ENCODE measurements around the gene SEMA5A. TPM values are rescaled to one million over a fixed set of nuclear protein-coding genes. Genes with fewer than 3 reads are reported as not detected.

The SEMA5A gene
- total RNA-seq, 4 donors from 2014 or later, result 13.4 to 22.3 (median 18.5) TPM

DNA sequence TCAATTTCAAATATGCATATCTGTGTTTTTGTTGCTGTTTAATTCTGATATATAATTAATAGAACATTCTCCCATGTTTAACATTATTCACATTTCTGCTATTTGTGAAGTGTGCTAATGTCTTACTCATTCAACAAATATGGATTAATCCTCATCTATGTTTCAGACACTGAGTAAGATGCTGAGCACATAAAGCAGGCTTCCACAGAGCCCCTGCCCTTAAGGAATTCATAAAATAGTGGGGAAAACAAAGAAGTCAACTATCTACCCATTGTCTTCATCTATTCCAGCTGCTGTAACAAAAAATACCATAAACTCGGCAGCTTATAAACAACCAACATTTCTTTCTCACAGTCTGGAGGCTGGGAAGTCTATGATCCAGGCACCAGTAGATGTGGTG, 333.3 kb downstream of the SEMA5A start:
- TF ChIP-seq POLR2A (IDR thresholded peaks at IDR 0.05), result no peak
- TF ChIP-seq, protein P1, sequence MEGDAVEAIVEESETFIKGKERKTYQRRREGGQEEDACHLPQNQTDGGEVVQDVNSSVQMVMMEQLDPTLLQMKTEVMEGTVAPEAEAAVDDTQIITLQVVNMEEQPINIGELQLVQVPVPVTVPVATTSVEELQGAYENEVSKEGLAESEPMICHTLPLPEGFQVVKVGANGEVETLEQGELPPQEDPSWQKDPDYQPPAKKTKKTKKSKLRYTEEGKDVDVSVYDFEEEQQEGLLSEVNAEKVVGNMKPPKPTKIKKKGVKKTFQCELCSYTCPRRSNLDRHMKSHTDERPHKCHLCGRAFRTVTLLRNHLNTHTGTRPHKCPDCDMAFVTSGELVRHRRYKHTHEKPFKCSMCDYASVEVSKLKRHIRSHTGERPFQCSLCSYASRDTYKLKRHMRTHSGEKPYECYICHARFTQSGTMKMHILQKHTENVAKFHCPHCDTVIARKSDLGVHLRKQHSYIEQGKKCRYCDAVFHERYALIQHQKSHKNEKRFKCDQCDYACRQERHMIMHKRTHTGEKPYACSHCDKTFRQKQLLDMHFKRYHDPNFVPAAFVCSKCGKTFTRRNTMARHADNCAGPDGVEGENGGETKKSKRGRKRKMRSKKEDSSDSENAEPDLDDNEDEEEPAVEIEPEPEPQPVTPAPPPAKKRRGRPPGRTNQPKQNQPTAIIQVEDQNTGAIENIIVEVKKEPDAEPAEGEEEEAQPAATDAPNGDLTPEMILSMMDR (IDR thresholded peaks at IDR 0.05), result no peak
- DNase-seq (ENCODE audit: low spot score in 2 of 2), result no peak
- no peak overlapping the region for H3K4me3 ChIP-seq (ENCODE audit: low read depth, poor library complexity, severe bottlenecking)
- intact Hi-C loops (cut with DNase I; ENCODE audit: low total_unique reads), result no loop called here
- WGBS, 2 donors, result 41 to 89% methylated on average over 1 of the region's 1 CpG

DNA sequence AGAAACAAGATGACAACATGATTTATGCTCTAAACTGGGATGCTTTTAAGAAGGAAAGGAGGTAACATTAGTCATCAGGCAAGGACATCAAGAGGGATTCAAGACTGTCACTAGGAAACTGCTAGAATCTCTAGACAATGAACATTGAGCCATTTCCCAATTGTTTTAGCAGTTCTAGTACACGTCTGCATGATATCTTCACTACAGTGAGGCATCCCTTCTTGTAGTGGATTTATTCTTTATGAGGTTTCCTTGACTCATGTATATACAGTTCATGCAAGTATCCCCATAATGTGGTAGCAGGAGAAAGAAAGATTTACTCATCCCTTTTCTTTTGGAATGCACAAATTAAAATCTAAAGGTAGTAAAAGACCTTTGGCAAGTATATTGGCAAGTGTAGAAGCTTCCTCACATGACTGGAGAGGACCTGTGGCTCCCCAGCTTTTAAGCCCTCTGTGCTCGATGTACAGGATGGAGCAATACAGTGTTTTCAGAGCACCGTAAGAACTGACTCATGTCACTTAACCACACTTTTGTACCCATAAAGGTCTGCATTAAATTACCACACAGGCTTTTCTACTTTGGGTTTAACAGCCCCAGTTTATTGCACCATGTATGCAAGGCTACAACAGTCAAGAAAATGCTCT, 335.9 kb downstream of the SEMA5A start:
- intact Hi-C loops (cut with DNase I; ENCODE audit: low total_unique reads), result no loop called here
- DNase-seq (ENCODE audit: low spot score in 2 of 2), result no peak
- TF ChIP-seq POLR2A (IDR thresholded peaks at IDR 0.05), result no peak
- TF ChIP-seq, protein P1 (IDR thresholded peaks at IDR 0.05), result no peak
- 78 to 82% methylated on average over 3 of the region's 3 CpGs for WGBS, 2 donors
- H3K4me3 ChIP-seq (ENCODE audit: low read depth, poor library complexity, severe bottlenecking), result no peak overlapping the region

DNA sequence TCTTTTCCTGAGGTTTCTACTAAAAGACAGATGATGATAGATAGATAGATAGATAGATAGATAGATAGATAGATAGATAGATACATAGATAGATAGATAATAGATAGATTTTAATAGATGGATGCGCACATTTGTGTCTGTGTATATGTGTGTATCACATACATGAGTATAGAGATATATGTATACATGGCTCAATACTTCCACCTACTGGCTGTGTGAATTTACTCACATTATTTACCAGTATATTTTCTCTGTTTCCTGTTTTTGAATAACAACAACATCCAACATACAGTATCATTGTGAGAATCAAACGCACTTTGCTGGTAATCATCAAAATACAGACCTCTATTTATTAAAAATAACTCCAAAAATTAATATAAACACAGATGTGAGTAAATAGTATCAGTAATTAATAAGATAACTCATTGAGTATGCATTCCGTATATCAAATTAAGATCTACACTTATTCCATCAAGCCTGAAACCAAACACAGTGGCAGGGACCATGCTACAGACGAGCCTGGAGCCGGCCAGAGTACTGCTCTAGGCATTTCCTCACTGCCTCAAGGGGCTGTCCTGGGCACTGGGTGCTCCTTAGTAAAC, 338.0 kb downstream of the SEMA5A start:
- no peak for DNase-seq (ENCODE audit: low spot score in 2 of 2)
- TF ChIP-seq POLR2A (IDR thresholded peaks at IDR 0.05), result no peak
- TF ChIP-seq, protein P1 (IDR thresholded peaks at IDR 0.05), result no peak
- intact Hi-C loops (cut with DNase I; ENCODE audit: low total_unique reads), result no loop called here
- 34 to 40% methylated on average over 5 of the region's 5 CpGs for WGBS, 2 donors
- no peak overlapping the region for H3K4me3 ChIP-seq (ENCODE audit: low read depth, poor library complexity, severe bottlenecking)

DNA sequence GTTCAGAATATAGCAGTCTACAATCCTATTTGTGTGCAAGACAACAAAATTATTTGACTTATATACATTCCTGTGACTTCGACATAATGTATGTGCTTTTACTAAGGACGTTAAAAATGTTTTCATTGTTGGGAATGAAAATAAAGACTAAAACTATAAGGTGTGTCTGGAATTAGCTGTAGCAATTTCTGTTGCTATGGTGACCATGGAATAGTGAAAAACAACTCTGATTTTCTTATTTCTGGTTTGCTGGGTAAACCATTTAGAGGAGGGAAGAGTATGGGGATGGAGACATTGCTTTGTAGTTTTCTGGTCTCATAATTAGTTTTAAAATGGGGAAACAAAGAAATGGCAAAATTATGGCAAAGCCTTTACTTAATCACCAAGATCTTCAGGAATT, 343.2 kb downstream of the SEMA5A start:
- no peak for DNase-seq (ENCODE audit: low spot score in 2 of 2)
- WGBS, 2 donors, result 74 to 78% methylated on average over 2 of the region's 2 CpGs
- no peak for TF ChIP-seq POLR2A (IDR thresholded peaks at IDR 0.05)
- TF ChIP-seq, protein P1 (IDR thresholded peaks at IDR 0.05), result no peak
- intact Hi-C loops (cut with DNase I; ENCODE audit: low total_unique reads), result no loop called here
- H3K4me3 ChIP-seq (ENCODE audit: low read depth, poor library complexity, severe bottlenecking), result no peak overlapping the region

DNA sequence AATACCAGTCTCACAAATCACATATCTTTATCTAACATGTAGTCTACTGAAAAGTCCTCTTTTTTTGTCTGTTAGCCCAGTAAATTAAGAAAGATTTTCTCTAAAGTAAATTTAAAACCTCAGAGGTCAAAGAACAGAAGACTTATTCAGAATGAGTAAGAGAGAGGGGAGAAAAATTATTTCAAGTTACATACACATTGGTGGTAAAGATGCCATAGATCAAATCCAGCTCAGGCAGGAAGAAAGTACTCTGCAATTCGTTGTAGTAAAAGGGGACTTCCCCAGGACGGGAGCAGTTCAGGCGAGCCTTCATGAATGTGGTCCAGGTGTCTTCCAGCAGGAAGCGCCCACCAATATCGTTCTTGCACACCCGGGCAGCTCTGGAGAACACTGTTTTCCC, 344.1 kb downstream of the SEMA5A start:
- DNase-seq (ENCODE audit: low spot score in 2 of 2), result no peak
- WGBS, 2 donors, result 65 to 66% methylated on average over 6 of the region's 6 CpGs
- intact Hi-C loops (cut with DNase I; ENCODE audit: low total_unique reads), result no loop called here
- no peak overlapping the region for H3K4me3 ChIP-seq (ENCODE audit: low read depth, poor library complexity, severe bottlenecking)
- TF ChIP-seq POLR2A (IDR thresholded peaks at IDR 0.05), result no peak
- TF ChIP-seq, protein P1 (IDR thresholded peaks at IDR 0.05), result no peak

Measured in lower leg skin (tissue), 4 donors.